HEK293T (cell line): ENCODE results near the gene MTREX.
"Not testable (repeated sequence)": the region's sequence is repeated elsewhere in the genome, so short reads cannot be mapped to it uniquely, and the experiment has no call there.

Experiments used
- CTCF ChIA-PET: fragments of 350-600 bp; formaldehyde crosslinking; extraction: SDS; loops from one replicate; lab custom pipeline; 2021; ENCODE audit warnings: antibody characterized with exemption, inconsistent platforms; lab: Yijun Ruan, JAX
- POLR2A ChIA-PET: fragments of 350-600 bp; formaldehyde crosslinking; extraction: SDS; loops from one replicate; lab custom pipeline; 2020; ENCODE audit warnings: antibody characterized with exemption, inconsistent platforms; lab: Yijun Ruan, JAX
- DNase-seq: peaks from one replicate; pipeline ENCODE4 v3.0.0; 2012; ENCODE audit warnings: mixed read lengths; ENCODE audit errors: extremely low spot score
- ARNT ChIP-seq: fragments of 450-650 bp; IDR thresholded peaks from 2 replicates; pipeline ENCODE4 v1.6.1; 2017; ENCODE audit warnings: mild to moderate bottlenecking
- BHLHE40 ChIP-seq: fragments of 450-650 bp; IDR thresholded peaks from 2 replicates; pipeline ENCODE4 v1.6.1; 2016; ENCODE audit warnings: mild to moderate bottlenecking, moderate library complexity, borderline replicate concordance
- CTBP1 ChIP-seq: fragments of 450-650 bp; IDR thresholded peaks from 2 replicates; pipeline ENCODE4 v1.6.1; 2016; ENCODE audit warnings: borderline replicate concordance
- ELF4 ChIP-seq: fragments of 450-650 bp; IDR thresholded peaks from 2 replicates; pipeline ENCODE4 v1.6.1; 2017; ENCODE audit warnings: antibody characterized with exemption
- FOXA1 ChIP-seq: fragments of 450-650 bp; IDR thresholded peaks from 2 replicates; pipeline ENCODE4 v1.6.1; 2016; ENCODE audit warnings: mild to moderate bottlenecking
- FOXK2 ChIP-seq: fragments of 450-650 bp; IDR thresholded peaks from 2 replicates; pipeline ENCODE4 v1.6.1; 2016; ENCODE audit warnings: mild to moderate bottlenecking
- FOXM1 ChIP-seq: fragments of 450-650 bp; IDR thresholded peaks from 2 replicates; pipeline ENCODE4 v1.6.1; 2017; ENCODE audit warnings: mild to moderate bottlenecking, borderline replicate concordance
- HDGF ChIP-seq: fragments of 450-650 bp; IDR thresholded peaks from 2 replicates; pipeline ENCODE4 v1.6.1; 2017; ENCODE audit warnings: antibody characterized with exemption, borderline replicate concordance
- L3MBTL2 ChIP-seq: fragments of 450-650 bp; conservative IDR thresholded peaks from 2 replicates; pipeline ENCODE4 v1.6.1; 2016; ENCODE audit warnings: mild to moderate bottlenecking
- LEF1 ChIP-seq: fragments of 450-650 bp; IDR thresholded peaks from 2 replicates; pipeline ENCODE4 v1.6.1; 2017; ENCODE audit warnings: mild to moderate bottlenecking, borderline replicate concordance
- NFRKB ChIP-seq: fragments of 450-650 bp; IDR thresholded peaks from 2 replicates; pipeline ENCODE4 v1.6.1; 2016; ENCODE audit warnings: mild to moderate bottlenecking, moderate library complexity
- PKNOX1 ChIP-seq: fragments of 450-650 bp; IDR thresholded peaks from 2 replicates; pipeline ENCODE4 v1.6.1; 2016
- SP1 ChIP-seq: fragments of 450-650 bp; IDR thresholded peaks from 2 replicates; pipeline ENCODE4 v1.6.1; 2017
- SUZ12 ChIP-seq: fragments of 450-650 bp; IDR thresholded peaks from 2 replicates; pipeline ENCODE4 v1.6.1; 2016; ENCODE audit warnings: mild to moderate bottlenecking
- TARDBP ChIP-seq: fragments of 450-650 bp; IDR thresholded peaks from 2 replicates; pipeline ENCODE4 v1.6.1; 2016
- ZNF384 ChIP-seq: fragments of 450-650 bp; IDR thresholded peaks from 2 replicates; pipeline ENCODE4 v1.6.1; 2016

Gene MTREX

GRCh38 chr5:55305345-55305744 is 2.4 kb upstream of the MTREX start:
- ChIA-PET CTCF (no interaction called here), POLR2A (interaction anchor here (0.6 kb wide), 1 partner anchor 72 kb away, joined by 3 read pairs; no protein-coding TSS in a partner anchor)
- DNase-seq: no peak
- TF ChIP-seq SUZ12 (no peak), L3MBTL2 (no peak), ARNT (no peak), ZNF384 (no peak), FOXA1 (no peak), ELF4 (no peak), CTBP1 (no peak), FOXK2 (no peak), LEF1 (no peak)

GRCh38 chr5:55306641-55307382 is 977 bp upstream of the MTREX start:
- POLR2A ChIA-PET: interaction anchor here (0.6 to 1.7 kb wide), 8 partner anchors 9 to 202 kb away, joined by 3 to 8 read pairs (median 3); partner anchors contain the start of gene CCNO
- CTCF ChIA-PET: interaction anchor here (0.5 to 1.6 kb wide), 3 partner anchors 78 to 385 kb away, joined by 3 to 6 read pairs (median 3); no protein-coding TSS in a partner anchor
- TF ChIP-seq SUZ12: no peak
- TF ChIP-seq L3MBTL2: 0 out of 2 replicates have a peak, but pooled peaks have one; percentile 8
- TF ChIP-seq TARDBP: no peak
- TF ChIP-seq FOXM1: no peak
- no peak for TF ChIP-seq FOXK2
- DNase-seq: peak; percentile 18

DNA sequence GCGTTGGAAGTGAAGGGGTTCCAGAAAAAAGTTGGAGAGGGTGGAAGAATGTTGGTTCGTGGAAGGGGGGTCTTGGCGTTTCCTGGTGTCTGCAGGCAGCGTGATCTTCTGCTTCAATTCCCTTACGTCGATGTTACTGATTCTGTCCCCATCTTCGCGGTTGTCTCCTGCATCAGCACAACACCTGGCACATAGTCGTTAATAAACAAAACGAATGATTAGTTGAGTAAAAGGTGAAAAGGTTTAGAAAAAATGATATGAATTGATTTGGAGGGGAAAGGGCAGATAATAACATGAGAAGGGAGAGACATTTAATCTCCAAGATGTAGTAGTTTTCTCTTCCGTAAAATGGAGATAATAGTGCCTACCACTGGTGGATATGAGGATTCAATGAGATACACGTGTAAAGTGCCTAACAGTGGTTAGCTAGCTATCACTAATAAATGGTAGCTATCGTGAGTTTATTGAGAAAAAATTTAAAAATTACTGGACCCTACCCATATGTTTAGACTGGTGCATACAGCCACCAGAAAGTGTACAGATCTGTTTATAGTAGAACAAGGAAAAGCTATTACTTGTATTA is 556 bp downstream of the MTREX start:
- TF ChIP-seq ELF4: no peak
- POLR2A ChIA-PET: interaction anchor here (0.7 to 1.7 kb wide), 3 partner anchors 82 to 384 kb away, joined by 3 to 8 read pairs (median 3); no protein-coding TSS in a partner anchor
- peak; percentile 24 for DNase-seq
- CTCF ChIA-PET: interaction anchor here (0.6 kb wide), 1 partner anchor 161 kb away, joined by 6 read pairs; no protein-coding TSS in a partner anchor

DNA sequence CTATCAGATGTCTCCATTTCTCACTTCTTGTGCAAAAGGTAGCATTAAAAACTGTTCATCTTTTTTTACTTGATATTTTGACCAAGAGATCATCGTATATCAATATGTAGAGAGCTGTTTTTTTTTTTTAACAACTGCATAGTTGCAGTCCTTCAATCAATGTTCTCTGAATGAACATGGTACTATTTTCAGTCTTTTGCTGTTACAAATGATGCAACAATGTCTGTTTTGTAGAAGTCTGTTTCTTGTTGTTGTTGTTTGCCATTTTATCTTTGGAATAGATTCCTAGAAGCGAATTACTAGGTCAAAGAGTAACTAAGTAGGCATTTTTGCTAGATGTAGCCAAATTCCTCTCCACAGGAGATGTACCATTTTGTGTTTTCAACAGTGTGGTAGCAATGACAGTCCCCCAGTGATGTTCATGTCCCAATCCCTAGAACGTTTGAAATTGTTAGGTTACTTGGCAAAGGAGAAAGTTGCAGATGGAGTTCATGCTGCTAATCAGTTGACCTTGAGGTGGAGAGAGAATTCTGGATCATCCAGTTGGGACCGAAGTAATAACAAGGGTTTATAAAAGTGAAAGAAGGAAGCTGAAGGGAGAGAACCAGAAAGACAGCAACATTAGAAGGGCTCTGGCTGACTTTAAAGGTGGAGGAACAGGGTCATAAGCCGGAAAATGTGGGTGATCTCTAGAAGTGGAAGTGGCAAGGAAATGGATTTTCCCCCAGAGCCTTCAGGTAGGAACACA is 6.3 kb downstream of the MTREX start:
- TF ChIP-seq ELF4 (no peak), LEF1 (no peak), HDGF (no peak), SP1 (no peak), FOXM1 (no peak), ZNF384 (no peak)
- no peak for DNase-seq
- CTCF ChIA-PET: no interaction called here
- POLR2A ChIA-PET: no interaction called here

DNA sequence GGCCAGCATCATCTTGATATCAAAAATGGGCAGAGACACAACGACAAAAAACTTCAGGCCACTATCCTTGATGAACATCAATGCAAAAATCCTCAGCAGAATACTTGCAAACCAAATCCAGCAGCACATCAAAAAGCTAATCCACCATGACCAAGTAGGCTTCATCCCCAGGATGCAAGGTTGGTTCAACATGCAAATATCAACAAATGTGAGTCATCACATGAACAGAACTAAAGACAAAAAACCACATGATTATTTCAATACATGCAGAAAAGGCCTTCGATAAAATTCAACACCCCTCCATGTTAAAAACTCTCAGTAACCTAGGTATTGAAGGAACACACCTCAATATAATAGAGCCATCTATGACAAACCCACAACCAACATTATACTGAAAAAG is 8.5 kb downstream of the MTREX start:
- no peak for DNase-seq
- ChIA-PET CTCF (no interaction called here), POLR2A (no interaction called here)
- TF ChIP-seq NFRKB (no peak), L3MBTL2 (peak; percentile 32; the same call in 1 of the 2 replicates)

DNA sequence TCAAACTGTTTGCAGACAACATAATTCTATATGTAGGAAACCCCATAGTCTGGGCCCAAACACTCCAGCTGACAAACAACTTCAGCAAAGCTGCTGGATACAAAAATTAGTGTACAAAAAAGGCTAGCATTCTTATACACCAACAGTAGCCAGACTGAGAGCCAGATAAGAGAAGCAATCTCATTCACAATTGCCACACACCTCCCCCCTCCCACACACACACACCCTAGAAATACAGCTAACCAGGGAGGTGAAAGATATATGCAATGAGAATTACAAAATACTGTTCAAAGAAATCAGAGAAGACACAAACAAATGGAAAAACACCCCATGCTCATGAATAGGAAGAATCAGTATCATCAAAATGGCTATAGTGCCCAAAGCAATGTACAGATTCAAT is 9.0 kb downstream of the MTREX start:
- no peak for TF ChIP-seq BHLHE40
- ChIA-PET CTCF (no interaction called here), POLR2A (no interaction called here)
- DNase-seq: no peak

- POLR2A ChIA-PET, CTCF ChIA-PET, DNase-seq: not testable (repeated sequence)
Observed at GRCh38 chr5:55318237-55318636, 10.4 kb downstream of the MTREX start.

- DNase-seq: no peak
- CTCF ChIA-PET: no interaction called here
Observed at GRCh38 chr5:55319491-55319890, 11.7 kb downstream of the MTREX start.

DNA sequence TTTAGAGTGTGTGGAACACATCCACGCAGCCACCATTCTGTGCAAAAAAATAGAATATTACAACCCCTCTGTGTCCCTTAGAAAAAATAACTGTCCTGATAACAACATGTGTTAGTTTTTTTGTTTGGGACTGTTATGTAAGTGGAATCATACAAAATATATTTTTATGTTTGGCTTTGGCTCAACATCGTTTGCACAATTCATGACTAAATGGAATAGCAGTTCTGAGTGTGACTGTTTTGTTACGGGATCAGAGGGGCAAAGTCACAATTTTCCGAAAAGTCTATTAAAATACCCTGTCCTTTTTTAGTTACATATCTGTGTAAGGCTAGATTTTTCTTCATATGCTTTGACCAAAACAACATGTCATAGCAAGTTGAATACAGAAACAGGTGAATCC is 12.8 kb downstream of the MTREX start:
- ChIA-PET POLR2A (no interaction called here), CTCF (no interaction called here)
- no peak for TF ChIP-seq NFRKB
- no peak for TF ChIP-seq PKNOX1
- no peak for TF ChIP-seq LEF1
- TF ChIP-seq ARNT: no peak
- TF ChIP-seq TARDBP: no peak
- no peak for TF ChIP-seq L3MBTL2
- TF ChIP-seq SP1: no peak
- no peak for TF ChIP-seq HDGF
- no peak for TF ChIP-seq ELF4
- TF ChIP-seq SUZ12: no peak
- no peak for TF ChIP-seq CTBP1
- no peak for TF ChIP-seq FOXK2
- no peak for TF ChIP-seq FOXM1
- no peak for TF ChIP-seq FOXA1
- no peak for TF ChIP-seq ZNF384
- TF ChIP-seq BHLHE40: no peak
- no peak for DNase-seq

More at GRCh38 chr5:55319491-55319890, 11.7 kb downstream of the MTREX start:
- TF ChIP-seq FOXA1 (no peak), BHLHE40 (no peak), SUZ12 (no peak), HDGF (no peak)
- POLR2A ChIA-PET: interaction anchor here (0.8 kb wide), 1 partner anchor 13 kb away, joined by 4 read pairs; no protein-coding TSS in a partner anchor
